Endometrial microvascular endothelial cells (primary cell): ENCODE results near the gene MEAF6. TPM values are rescaled to one million over a fixed set of nuclear protein-coding genes. Genes with fewer than 3 reads are reported as not detected.

Experiments used
- in situ Hi-C: cut with HindIII; loops from 2 replicates; pipeline ENCODE4 v1.10.0; 2017; ENCODE audit warnings: low sequenced_read_pairs, low pct_unique_long_range_greater_than_20kb; ENCODE audit errors: inconsistent ontology term
- total RNA-seq: library from RNA; depleted of rRNA; stranded (reverse); fragments of >200 nt; gene quantifications from one replicate; pipeline ENCODE4 v1.2.3, GENCODE V29; 2015; ENCODE audit errors: inconsistent ontology term

Gene MEAF6
- total RNA-seq, 1 donor from 2014 or later: 80.2 TPM

DNA sequence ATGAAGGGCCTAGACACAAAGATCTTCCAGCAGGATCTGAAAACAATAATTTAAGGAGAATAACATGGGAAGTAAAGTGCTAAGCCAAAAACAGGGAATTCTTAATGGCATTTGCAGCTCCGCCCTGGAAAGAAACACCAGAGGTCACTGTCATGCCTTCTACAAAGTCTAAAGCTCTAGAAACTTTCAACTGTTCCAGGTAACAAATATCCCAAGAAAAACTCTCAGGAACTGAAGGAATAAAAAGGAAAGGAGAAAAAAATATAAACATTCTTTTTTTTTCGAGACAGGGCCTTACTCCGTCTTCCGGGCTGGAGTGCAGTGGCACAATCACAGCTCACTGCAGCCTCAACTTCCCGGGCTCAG lies 27.0 kb downstream of the MEAF6 start:
- in situ Hi-C loops: no loop called here

DNA sequence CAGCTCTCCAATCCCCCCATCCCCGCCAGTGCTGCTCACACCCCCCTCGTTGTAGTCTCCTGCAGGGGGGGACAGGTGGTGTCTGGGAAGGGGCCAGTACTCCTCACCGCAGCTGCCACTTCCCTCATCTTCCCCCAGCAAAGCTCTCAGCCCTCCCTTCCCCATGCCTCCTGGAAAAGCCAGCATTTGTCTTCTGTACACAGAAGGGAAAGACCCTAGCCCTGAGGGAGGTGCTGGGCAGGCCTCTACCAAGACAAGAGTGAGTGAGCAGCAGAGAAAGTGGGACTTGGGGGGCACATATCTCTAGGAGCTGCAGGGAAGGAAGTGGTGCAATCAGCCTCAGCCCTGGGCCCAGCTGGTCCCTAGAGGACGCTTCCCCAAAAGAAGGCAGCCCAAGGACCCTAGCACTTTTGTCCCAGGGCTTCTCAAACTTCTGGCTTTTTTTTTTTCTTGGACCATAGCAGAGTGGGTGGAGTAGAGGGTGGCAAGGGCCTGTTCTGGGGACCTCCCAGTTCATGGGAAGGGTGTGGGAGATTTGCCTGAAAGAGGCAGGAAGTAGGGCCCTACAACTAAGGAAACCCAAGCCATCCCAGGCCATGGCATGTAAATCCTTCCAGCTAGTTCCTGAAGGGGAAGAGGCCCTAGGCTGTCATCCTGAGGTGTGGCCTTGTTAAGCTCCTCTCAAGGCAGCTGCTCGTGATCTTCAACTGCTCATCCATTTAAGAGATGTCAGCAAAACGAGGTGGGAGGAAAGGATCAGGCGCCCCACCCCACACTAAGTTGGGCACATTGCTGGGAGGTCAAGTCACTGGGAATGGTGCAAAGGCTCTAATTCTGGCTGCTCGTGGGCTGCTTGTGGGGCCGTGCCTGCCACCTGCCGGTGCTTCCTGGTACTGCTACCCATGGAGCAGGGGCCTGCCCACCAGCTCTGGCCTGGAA lies 27.6 kb downstream of the MEAF6 start:
- in situ Hi-C loops: no loop called here

DNA sequence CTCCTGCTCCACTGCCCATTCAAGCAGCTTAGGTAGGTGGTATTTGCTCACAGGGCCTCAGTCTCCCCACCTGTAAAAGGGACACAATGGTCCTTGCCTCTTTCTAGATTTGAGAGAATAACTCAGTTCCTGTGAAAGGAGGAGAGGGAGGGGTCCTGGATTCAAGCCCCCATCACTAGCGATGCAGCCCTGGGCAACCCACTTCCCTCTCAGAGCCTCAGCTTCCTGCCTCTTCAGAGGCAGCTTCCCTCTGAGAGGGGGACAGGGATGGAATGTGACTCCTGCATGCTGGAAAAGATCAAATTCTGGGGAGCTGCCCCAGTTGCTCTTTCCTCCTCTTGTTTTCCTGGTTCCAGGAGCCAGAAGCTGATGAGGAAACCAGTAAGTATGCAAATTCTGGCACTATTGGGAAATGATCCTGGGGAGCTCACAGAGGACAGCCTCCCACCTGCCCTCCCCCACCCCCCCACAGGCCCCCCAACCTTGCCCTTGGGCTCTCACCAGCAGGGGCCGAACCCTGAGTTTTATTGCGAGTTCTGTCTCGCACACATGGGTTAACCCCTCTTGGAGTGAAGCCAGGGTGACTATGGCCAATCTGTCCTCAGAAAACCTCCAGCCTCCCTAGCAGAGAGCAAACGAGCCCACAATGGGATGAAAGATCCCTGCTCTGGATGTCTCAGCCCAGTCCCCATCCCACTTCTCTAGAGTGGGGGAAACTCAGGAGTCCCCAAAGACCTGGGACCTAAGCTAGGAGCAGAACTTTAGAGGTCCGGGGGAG lies 28.5 kb downstream of the MEAF6 start:
- in situ Hi-C loops: no loop called here

DNA sequence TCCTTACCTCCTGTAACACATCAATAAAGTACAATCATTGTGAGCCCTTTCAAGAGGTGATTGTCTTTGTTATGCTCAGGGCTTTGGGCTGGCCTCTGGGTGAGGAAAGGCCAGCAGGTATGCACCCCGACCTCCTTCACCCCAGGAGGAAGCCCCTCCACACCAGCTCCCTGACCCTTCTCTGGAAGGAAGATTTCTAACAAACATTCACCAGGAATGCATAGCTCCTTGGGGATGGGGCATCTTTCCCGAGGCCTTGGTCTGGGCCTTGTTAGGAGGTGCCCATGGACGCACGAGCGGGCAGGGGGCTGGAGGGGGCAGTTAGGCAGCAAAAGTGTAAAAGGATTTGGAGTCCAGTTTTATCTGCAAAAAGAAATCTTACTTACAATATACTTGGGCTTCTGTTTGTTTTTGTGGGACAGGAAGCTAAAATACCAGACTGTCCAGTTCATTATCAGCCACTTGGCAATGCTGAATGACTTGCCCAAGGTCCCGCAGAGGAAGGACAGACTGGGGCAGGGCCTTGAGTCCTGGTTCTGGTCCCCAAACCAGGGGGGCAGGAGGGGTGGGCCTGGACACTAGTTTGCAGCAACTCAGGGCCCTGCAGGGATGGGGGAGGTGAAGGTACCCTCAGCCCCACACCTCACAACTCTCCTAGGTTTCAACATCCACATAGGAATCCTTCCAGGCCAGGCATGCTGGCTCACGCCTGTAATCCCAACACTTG lies 30.1 kb downstream of the MEAF6 start:
- in situ Hi-C loops: no loop called here

DNA sequence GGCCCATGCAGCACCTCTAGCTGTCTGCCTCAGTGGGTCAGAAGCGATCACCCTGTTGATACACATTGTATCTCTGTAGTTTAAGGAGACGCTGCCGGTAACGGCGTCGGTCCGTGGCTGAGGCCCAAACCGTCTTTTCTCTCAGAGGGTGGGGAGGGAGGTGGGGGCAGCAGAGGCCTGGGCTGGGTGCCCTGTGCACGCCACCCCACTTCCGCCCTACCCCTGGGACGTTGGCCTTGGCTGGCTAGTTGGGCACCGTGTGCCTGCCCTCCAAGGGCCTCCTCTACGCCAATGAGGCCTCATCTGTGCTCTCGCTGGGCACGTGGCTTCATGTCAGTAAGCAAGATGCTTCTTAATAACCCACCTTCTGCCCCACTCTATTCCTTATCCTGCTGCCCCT lies 30.8 kb downstream of the MEAF6 start:
- in situ Hi-C loops: no loop called here

DNA sequence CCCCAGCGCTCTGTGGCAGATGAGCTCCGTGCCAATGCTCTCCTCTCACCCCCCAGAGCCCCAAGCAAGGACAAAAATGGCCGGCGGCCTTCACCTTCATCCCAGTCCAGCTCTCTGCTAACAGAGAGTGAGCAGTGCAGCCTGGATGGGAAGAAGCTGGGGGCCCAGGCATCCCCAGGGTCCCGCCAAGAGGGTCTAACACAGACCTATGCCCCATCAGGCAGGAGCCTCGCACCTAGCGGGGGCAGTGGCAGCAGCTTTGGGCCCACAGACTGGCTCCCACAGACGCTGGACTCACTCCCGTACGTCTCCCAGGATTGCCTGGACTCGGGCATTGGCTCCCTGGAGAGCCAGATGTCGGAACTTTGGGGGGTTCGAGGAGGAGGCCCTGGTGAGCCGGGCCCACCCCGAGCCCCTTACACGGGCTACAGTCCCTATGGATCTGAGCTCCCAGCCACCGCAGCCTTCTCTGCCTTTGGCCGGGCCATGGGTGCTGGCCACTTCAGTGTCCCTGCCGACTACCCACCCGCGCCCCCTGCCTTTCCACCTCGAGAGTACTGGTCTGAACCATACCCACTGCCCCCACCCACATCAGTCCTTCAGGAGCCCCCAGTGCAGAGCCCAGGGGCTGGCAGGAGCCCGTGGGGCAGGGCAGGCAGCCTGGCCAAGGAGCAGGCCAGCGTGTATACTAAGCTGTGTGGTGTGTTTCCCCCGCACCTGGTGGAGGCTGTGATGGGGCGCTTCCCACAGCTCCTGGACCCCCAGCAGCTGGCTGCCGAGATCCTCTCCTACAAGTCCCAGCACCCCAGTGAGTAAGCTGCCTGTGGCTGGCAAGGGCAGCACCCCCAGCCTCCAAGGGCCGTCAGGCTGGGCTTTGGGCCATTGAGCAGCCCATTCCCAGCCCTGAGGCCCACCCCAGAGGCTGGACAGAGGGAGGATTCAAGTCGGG lies 31.5 kb downstream of the MEAF6 start:
- in situ Hi-C loops: no loop called here

DNA sequence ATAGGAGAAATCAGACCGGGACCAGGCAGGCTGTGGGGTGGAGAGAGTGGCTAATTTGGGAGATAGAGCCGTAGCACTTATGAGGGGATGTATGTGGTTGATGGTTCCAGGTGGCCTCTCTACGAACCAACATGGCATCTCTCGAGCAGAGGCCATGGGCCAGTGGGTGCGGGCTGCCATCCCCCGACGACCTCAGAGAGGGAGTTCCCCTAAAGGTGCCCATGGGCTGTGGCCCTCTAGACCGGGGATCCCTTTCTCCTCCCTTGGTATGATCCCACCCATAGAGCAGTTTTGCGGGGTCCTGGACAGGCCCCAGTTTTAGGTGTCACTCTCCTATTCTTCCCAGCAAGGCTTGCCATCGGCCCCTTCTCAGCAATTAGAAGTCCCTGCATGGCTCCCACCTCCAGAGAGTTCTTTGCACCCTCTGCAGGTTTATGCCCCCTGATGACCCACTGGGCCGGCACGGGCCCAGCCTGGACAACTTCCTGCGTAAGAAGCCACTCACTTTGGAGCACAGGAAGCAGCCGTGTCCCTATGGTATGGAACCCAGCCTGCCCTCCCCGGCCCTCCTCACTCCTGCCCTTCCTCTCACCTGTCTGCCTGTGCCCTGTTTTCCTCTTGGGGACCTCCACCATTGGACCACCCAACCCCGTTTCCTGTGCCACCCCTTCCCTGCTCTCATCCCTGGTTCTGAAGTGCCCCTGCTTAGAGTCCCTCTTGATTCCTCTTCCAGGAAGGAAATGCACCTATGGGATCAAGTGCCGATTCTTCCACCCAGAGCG lies 32.4 kb downstream of the MEAF6 start:
- in situ Hi-C loops: no loop called here

DNA sequence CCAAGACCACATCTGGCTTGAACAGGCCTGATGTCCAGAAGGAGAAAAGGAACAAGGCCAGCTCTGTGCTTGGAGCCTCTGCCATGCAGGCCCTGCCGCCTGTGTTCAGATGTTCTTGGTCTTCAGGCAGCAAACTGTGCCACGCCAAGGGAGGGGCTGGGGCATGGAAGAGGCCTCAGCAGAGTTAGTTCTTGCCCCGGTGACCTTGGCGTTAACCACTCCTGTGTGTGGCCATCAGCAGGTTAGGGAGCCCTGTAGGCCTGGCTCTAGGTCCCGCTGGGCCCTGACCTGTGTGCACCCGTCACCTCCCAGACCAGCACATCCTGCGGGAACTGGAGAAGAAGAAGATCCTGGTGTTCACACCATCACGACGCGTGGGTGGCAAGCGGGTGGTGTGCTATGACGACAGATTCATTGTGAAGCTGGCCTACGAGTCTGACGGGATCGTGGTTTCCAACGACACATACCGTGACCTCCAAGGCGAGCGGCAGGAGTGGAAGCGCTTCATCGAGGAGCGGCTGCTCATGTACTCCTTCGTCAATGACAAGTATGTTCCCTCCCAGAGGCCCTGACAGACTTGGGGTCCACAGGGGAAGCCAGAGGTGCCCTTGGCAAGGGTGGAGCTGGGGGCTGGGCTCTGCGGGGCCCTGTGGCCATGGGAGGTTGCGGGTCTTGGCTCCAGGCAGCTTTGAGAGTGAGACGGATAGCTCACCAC lies 33.1 kb downstream of the MEAF6 start:
- in situ Hi-C loops: no loop called here

DNA sequence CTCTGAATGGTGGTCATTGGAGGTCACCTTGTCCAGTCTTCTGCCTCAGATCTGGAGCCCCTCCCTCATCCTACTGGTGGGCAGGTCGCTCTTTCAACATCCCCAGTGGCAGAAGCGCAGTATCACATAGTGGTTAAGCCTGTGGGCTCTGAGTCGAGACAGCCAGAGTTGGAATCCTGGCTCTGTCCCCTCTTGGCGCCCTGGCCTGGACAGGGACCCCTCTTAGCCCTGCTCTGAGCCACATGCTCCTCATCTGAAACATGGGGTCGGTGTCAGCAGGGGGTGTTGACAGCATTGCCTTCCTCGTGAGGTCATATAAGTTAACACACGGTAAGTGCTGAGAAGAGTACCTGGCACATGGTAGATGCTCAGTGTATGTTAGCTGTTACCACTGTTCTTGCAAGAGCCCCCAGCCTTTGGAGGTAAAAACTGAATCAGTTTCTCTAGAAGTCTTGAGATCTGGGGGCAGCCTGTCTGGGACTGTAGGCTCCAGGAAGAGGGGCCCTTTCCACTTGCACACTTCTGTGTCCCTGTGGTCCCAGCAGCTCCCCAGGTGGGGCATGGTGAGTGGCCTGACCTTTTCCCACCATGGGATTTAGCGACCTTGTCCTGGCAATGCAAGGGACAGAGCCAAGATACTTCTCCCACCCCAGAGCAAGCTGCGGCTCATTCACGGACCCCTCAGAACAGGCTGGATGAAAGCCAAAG lies 33.8 kb downstream of the MEAF6 start:
- in situ Hi-C loops: no loop called here

DNA sequence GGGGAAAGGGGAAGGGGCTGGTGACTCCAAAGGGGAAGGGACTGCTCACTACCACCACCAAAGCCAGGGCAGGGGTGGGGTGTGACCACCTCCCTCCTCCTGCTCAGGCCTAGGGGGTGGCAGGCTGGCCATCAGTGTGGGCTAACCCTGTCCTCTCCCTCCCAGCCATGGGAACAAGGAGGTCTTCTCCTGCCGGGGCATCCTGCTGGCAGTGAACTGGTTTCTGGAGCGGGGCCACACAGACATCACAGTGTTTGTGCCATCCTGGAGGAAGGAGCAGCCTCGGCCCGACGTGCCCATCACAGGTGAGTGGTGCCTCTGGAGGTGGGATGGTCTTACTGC lies 34.5 kb downstream of the MEAF6 start:
- in situ Hi-C loops: no loop called here

DNA sequence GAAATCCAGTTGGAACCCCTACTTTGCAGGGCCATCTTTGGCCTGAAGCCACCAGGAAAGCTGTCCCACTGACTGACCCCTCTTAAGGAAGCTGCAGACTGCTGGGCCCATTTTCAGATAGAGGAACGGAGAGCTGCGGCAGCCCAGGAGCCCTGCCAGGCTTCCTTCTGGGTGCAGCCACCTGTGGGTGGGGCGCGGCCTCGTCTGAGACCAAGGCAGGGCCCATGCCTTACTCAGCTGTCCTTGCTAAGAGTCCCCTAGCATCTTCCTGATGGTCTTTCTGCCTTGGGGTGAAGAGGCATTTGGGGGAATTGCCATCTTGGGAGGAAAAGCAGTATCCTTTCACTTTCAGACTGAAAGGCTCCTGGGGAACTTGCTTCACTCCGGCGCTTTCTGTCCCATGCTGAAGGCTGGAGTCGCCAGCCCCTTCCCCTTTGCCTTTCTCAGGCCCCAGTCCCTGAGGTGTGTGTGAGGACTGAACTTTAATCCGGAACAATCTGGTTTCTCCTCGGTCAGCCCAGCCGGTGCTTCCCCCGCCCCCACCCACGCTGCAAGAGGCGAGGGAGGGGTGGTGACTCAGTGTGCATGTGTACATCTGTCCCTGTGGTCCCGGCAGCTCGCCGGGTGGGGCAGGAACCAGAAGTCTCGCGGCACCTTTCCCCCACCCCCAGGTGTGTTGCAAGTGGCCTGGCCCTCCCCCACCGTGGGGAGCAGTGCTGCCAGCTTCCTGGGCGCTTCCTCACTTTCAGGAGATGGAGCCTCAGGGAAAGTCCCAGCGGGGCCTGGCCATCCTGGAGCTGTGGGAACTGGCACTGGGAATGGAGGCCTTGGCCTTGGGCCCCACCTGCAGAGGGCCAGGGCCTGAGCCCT lies 35.1 kb downstream of the MEAF6 start:
- in situ Hi-C loops: no loop called here

DNA sequence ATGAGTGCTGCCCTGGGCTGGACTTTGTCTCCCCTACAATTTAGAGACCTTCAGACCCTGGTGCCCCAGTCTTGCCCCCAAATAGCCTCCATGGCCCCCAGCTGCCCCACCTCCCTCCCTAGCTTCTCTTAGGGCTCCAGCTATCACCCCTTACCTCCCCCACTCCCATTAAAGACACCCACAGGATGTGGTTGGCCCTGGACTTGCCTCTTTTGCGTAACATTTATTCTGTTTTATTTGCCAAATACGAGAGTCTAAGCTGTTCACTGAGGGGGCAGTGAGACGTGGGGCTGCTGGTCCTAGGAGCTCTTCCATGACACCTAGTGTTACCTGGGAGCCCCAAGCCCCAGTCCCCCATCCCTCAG lies 35.7 kb downstream of the MEAF6 start:
- in situ Hi-C loops: no loop called here

DNA sequence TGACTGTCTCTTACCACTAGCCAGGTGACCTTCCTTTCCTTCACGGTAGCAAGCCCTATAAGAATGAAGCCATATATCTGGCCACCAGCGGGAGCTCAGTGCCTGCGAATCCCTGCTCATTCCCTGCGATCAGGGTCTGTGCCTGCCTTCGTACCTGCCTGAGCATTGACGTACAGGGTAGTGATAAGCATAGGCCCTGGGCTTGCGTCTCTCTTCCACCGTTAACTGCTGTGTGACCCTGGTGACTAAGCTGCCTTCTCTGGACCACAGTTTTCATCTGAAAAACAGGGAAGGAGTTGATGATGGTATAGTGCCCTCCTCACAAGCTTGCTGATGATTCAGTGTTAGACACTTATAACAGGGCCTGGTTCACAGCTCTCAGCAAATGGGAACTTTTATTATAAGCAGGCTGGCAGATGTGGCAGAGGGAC lies 36.1 kb downstream of the MEAF6 start:
- in situ Hi-C loops: no loop called here

DNA sequence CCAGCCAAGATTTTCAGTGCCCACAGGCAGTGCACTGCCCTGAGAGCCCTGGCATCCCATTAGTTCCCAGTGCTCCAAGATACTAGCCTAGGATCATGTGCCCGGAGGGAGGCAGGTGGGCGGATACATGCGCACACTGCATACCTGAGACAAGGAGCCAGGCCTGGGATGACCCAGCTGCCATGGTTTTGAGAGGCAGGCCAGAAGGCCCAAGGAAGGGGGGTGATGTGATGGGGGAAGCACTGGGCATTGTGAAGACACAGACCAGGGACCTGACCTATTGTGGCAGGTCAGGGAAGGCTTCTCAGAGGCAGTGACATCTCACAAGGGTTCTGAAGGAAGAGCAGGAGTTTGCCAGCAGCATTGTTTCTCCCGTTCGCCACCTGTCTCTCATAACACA lies 36.6 kb downstream of the MEAF6 start:
- in situ Hi-C loops: no loop called here

DNA sequence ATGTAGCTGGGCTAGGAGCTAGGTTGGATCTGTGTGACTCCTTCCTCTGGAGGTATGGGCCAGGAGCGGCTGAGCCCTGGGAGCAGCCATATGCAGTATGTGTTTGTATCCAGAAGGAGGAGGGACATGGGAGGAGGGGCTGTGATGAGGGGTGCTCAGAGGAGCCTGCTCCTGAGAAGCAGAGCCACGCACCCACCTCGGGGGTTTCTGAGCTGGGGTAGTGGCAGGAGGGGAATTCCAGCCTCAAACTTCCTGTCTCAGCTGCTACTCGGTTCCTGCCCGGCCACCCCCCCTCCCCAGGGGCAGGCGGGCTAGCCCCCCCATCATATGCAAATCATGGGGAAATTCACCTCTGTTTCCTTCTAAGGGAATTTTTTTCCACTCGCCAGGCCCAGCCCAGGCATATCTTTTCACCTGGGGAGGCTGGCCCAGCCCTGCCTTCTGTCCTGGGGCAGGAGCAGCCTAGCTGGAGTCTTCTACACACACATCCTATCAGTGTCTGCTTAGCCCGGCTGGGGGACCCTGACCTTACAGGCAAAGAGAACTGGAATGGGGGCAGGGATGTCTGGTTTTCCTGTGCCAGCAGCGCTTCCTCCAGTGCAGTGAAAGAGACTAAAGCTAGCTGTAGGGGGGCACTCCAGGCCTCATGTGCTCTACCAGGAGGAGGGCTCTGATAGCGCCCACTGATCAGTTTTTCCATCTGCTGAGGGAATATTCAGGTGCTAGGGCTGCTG lies 37.2 kb downstream of the MEAF6 start:
- in situ Hi-C loops: no loop called here
